22Rv1 (cell line): ENCODE results near the gene CD300A.

ENCODE experiments used
- CTCF ChIP-seq: fragments of 450-650 bp; IDR thresholded peaks from 2 replicates; pipeline ENCODE4 v1.5.1; 2017; ENCODE audit warnings: mild to moderate bottlenecking
- ZFX ChIP-seq: fragments of 450-650 bp; IDR thresholded peaks from 2 replicates; pipeline ENCODE4 v1.6.1; 2017; ENCODE audit warnings: antibody characterized with exemption, borderline replicate concordance

GRCh38 chr17:74448756-74449155 lies 17.7 kb upstream of the CD300A start:
- TF ChIP-seq CTCF, result no peak
- no peak for TF ChIP-seq ZFX
